ENCODE measurements around the gene CERS6. TPM values are rescaled to one million over a fixed set of nuclear protein-coding genes. Genes with fewer than 3 reads are reported as not detected.
"Not testable (repeated sequence)": the region's sequence is repeated elsewhere in the genome, so short reads cannot be mapped to it uniquely, and the experiment has no call there.

The CERS6 gene
- total RNA-seq: 27.7 TPM

DNA sequence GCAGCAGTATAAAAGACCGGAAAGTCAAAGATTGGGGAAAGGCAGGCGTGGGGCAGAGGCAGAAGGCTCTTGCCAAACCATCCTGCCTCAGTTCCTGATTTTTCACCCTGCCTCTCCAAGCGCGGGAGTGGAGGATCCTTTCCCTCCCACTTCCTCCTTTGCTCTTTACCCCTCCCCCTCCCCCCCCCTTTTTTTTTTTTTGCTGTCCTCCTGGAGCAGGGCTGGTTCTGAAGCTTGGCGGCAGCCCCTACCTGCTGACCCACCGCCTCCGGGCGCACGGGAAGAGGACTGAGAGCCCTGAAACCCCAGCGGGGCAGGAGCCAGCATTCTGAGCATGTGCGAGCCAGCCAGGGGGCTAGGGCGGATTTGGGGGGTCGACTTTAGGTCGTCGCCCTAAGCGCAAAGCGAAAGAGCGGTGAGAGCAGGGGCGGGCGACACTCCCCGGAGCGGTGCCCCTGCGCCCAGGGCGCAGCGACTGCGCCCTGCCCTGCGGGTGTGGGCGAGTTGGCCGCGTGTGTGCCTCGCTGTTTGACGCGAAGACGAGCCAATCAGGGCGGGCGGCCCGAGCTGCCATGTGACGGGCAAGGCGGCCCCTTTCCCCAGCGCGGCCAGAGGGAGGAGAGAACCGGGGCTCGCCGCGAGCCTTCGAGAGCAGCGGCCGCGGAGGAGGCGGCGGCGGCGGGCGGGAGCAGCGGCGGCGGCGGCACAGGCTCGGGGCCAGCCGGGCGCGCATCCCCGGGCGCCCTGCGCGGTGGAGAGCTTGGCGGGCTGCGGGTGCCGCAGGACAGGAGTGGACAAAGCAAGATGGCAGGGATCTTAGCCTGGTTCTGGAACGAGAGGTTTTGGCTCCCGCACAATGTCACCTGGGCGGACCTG lies at the start of gene CERS6:
Gene CERS6 (plus strand): TSS at position 628 of the 876 bp plus-strand sequence. CDS start 177 bp downstream, at position 805.
- intact Hi-C loops (cut with DNase I): loop anchor here (5.0 to 10.0 kb wide), 2 partner anchors 71 to 169 kb away; no protein-coding TSS in a partner anchor
- H3K36me3 ChIP-seq: no peaks in the 10 kb centered on the region
- peak within 1 kb of the TSS; percentile 66 to 99 for H3K4me3 ChIP-seq
- no peaks in the 10 kb centered on the region for H3K27me3 ChIP-seq
- peaks cover 32% of the 10 kb centered on the region for H3K4me1 ChIP-seq
- DNase-seq (ENCODE audit: extremely low spot score in 2 of 2): no peak
- TF ChIP-seq POLR2AphosphoS5 (IDR thresholded peaks at IDR 0.05; ENCODE audit: insufficient read depth in 1 of 2, low read depth in 1 of 2) (peak; percentile 69 to 84), POLR2A (IDR thresholded peaks at IDR 0.05) (peak in 1 of 2 donors; percentile 76)
- TF ChIP-seq, protein P1, sequence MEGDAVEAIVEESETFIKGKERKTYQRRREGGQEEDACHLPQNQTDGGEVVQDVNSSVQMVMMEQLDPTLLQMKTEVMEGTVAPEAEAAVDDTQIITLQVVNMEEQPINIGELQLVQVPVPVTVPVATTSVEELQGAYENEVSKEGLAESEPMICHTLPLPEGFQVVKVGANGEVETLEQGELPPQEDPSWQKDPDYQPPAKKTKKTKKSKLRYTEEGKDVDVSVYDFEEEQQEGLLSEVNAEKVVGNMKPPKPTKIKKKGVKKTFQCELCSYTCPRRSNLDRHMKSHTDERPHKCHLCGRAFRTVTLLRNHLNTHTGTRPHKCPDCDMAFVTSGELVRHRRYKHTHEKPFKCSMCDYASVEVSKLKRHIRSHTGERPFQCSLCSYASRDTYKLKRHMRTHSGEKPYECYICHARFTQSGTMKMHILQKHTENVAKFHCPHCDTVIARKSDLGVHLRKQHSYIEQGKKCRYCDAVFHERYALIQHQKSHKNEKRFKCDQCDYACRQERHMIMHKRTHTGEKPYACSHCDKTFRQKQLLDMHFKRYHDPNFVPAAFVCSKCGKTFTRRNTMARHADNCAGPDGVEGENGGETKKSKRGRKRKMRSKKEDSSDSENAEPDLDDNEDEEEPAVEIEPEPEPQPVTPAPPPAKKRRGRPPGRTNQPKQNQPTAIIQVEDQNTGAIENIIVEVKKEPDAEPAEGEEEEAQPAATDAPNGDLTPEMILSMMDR (IDR thresholded peaks at IDR 0.05): no peak
- H3K27ac ChIP-seq: peak within 1 kb of the TSS; percentile 89
- no peaks in the 10 kb centered on the region for H3K9me3 ChIP-seq

- H3K9me3 ChIP-seq; DNase-seq (ENCODE audit: extremely low spot score in 2 of 2); H3K4me1 ChIP-seq; intact Hi-C loops (cut with DNase I); H3K36me3 ChIP-seq; H3K27ac ChIP-seq; H3K4me3 ChIP-seq; H3K27me3 ChIP-seq: not testable (repeated sequence)
These were observed 43.8 kb upstream of the CERS6 start for GRCh38 chr2:168412301-168412700.

GRCh38 chr2:168413101-168413500 lies 43.0 kb upstream of the CERS6 start:
- H3K36me3 ChIP-seq; H3K27ac ChIP-seq; DNase-seq (ENCODE audit: extremely low spot score in 2 of 2); H3K27me3 ChIP-seq; H3K4me3 ChIP-seq; H3K9me3 ChIP-seq; H3K4me1 ChIP-seq; intact Hi-C loops (cut with DNase I): not testable (repeated sequence)

GRCh38 chr2:168416555-168416954 lies 39.5 kb upstream of the CERS6 start:
- no peaks in the 10 kb centered on the region for H3K27me3 ChIP-seq

GRCh38 chr2:168422584-168422983 lies 33.5 kb upstream of the CERS6 start:
- DNase-seq (ENCODE audit: extremely low spot score in 2 of 2): no peak
- intact Hi-C loops (cut with DNase I): no loop called here

More at GRCh38 chr2:168416555-168416954, 39.5 kb upstream of the CERS6 start:
- DNase-seq (ENCODE audit: extremely low spot score in 2 of 2): no peak
- TF ChIP-seq POLR2AphosphoS5 (IDR thresholded peaks at IDR 0.05; ENCODE audit: insufficient read depth in 1 of 2, low read depth in 1 of 2): no peak
- TF ChIP-seq, protein P1 (IDR thresholded peaks at IDR 0.05): no peak
- no peak for TF ChIP-seq POLR2A (IDR thresholded peaks at IDR 0.05)
- no peaks in the 10 kb centered on the region for H3K9me3 ChIP-seq
- H3K36me3 ChIP-seq: no peaks in the 10 kb centered on the region
- H3K27ac ChIP-seq: no peak overlapping the region
- H3K4me1 ChIP-seq: no peaks in the 10 kb centered on the region
- H3K4me3 ChIP-seq: no peak overlapping the region
- intact Hi-C loops (cut with DNase I): no loop called here

GRCh38 chr2:168424112-168424951 lies 31.7 kb upstream of the CERS6 start:
- no peaks in the 10 kb centered on the region for H3K9me3 ChIP-seq
- H3K4me1 ChIP-seq: no peaks in the 10 kb centered on the region
- DNase-seq (ENCODE audit: extremely low spot score in 2 of 2): no peak
- H3K27me3 ChIP-seq: no peaks in the 10 kb centered on the region
- no peak overlapping the region for H3K4me3 ChIP-seq
- no peak overlapping the region for H3K27ac ChIP-seq
- no peaks in the 10 kb centered on the region for H3K36me3 ChIP-seq
- TF ChIP-seq POLR2A (IDR thresholded peaks at IDR 0.05) (no peak), POLR2AphosphoS5 (IDR thresholded peaks at IDR 0.05; ENCODE audit: insufficient read depth in 1 of 2, low read depth in 1 of 2) (no peak)
- TF ChIP-seq, protein P1 (IDR thresholded peaks at IDR 0.05): no peak
- intact Hi-C loops (cut with DNase I): no loop called here

More at GRCh38 chr2:168422584-168422983, 33.5 kb upstream of the CERS6 start:
- no peaks in the 10 kb centered on the region for H3K4me1 ChIP-seq
- no peaks in the 10 kb centered on the region for H3K36me3 ChIP-seq
- TF ChIP-seq POLR2A (IDR thresholded peaks at IDR 0.05): no peak
- no peak overlapping the region for H3K27ac ChIP-seq
- H3K4me3 ChIP-seq: no peak overlapping the region
- H3K9me3 ChIP-seq: no peaks in the 10 kb centered on the region
- H3K27me3 ChIP-seq: no peaks in the 10 kb centered on the region
